Measurements from ENCODE around the gene C2orf68.

C2orf68 gene

DNA sequence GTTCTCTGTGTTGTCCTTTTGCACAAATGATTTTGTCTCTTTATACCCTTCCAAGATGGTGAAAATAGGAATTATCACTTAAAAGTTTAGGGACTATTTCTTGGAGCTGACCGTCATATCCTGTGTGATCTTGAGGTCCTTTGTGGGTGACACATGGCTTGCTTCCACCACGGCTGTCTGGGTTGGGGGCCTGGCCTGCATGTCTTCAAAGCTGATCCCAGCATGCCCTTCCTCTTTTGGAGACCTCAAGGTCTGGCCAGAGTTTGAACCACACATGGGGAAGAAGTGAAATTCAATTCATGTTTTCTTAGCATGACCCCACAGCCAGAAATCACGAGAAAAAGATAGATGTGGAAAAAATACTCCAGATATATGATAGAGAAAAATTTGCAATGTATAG is 42.1 kb upstream of the C2orf68 start:
- Histone ChIP-seq H2AFZ (ENCODE audit: low read depth, low read length, severe bottlenecking) (no peak overlapping the region), H3K9me3 (ENCODE audit: insufficient read depth, low read length) (no peaks in the 10 kb centered on the region), H3K36me3 (ENCODE audit: low read length) (peaks cover 8% of the 10 kb centered on the region), H3K9me2 (replicated peaks; ENCODE audit: insufficient read depth, low read length) (no peaks in the 10 kb centered on the region), H3K27me3 (ENCODE audit: low read length) (no peaks in the 10 kb centered on the region), H3K4me3 (ENCODE audit: insufficient read depth, low read length, poor library complexity, severe bottlenecking) (no peak overlapping the region), H4K20me1 (ENCODE audit: low read depth, low read length) (no peaks in the 10 kb centered on the region), H3F3A (ENCODE audit: insufficient read depth) (no peaks in the 10 kb centered on the region), H3K4me2 (ENCODE audit: low read depth, low read length, poor library complexity, severe bottlenecking) (no peak overlapping the region), H3K9ac (ENCODE audit: low read length) (no peak overlapping the region), H3K27ac (ENCODE audit: low read depth, low read length) (no peak overlapping the region), H3K79me2 (ENCODE audit: insufficient read depth, low read length) (no peaks in the 10 kb centered on the region)
- TF ChIP-seq, protein P1, sequence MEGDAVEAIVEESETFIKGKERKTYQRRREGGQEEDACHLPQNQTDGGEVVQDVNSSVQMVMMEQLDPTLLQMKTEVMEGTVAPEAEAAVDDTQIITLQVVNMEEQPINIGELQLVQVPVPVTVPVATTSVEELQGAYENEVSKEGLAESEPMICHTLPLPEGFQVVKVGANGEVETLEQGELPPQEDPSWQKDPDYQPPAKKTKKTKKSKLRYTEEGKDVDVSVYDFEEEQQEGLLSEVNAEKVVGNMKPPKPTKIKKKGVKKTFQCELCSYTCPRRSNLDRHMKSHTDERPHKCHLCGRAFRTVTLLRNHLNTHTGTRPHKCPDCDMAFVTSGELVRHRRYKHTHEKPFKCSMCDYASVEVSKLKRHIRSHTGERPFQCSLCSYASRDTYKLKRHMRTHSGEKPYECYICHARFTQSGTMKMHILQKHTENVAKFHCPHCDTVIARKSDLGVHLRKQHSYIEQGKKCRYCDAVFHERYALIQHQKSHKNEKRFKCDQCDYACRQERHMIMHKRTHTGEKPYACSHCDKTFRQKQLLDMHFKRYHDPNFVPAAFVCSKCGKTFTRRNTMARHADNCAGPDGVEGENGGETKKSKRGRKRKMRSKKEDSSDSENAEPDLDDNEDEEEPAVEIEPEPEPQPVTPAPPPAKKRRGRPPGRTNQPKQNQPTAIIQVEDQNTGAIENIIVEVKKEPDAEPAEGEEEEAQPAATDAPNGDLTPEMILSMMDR (IDR thresholded peaks at IDR 0.05; ENCODE audit: insufficient read depth, low read length, poor library complexity, severe bottlenecking) = no peak
- no peak for TF ChIP-seq EZH2phosphoT487 (conservative IDR thresholded peaks at IDR 0.05; ENCODE audit: low read length)

DNA sequence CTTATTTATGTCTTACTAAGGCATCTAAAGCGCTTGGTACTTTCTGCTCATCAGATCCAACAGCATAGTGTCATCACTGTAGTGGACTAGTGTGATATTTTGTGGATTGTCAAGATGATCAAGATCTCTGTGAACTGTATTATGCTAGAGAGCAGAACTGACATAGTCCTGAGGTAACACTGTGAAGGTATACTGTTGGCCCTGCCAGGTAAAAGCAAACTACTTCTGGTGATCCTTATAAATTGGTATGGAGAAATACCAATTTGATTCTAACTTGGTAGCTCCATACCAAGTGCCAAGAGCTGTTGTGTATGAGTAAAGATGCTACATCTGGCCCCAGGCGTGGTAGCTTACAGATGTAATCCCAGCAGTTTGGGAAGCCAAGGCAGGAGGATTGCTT is 40.2 kb upstream of the C2orf68 start:
- Histone ChIP-seq H2AFZ (ENCODE audit: low read depth, low read length, severe bottlenecking) (no peak overlapping the region), H4K20me1 (ENCODE audit: low read depth, low read length) (no peaks in the 10 kb centered on the region), H3K4me2 (ENCODE audit: low read depth, low read length, poor library complexity, severe bottlenecking) (no peak overlapping the region), H3K79me2 (ENCODE audit: insufficient read depth, low read length) (no peaks in the 10 kb centered on the region), H3K9me2 (replicated peaks; ENCODE audit: insufficient read depth, low read length) (no peaks in the 10 kb centered on the region), H3F3A (ENCODE audit: insufficient read depth) (no peaks in the 10 kb centered on the region), H3K9ac (ENCODE audit: low read length) (no peak overlapping the region), H3K9me3 (ENCODE audit: insufficient read depth, low read length) (no peaks in the 10 kb centered on the region), H3K27me3 (ENCODE audit: low read length) (no peaks in the 10 kb centered on the region), H3K36me3 (ENCODE audit: low read length) (peaks cover 8% of the 10 kb centered on the region), H3K27ac (ENCODE audit: low read depth, low read length) (no peak overlapping the region), H3K4me3 (ENCODE audit: insufficient read depth, low read length, poor library complexity, severe bottlenecking) (no peak overlapping the region)
- TF ChIP-seq, protein P1 (IDR thresholded peaks at IDR 0.05; ENCODE audit: insufficient read depth, low read length, poor library complexity, severe bottlenecking) = no peak
- no peak for TF ChIP-seq EZH2phosphoT487 (conservative IDR thresholded peaks at IDR 0.05; ENCODE audit: low read length)

DNA sequence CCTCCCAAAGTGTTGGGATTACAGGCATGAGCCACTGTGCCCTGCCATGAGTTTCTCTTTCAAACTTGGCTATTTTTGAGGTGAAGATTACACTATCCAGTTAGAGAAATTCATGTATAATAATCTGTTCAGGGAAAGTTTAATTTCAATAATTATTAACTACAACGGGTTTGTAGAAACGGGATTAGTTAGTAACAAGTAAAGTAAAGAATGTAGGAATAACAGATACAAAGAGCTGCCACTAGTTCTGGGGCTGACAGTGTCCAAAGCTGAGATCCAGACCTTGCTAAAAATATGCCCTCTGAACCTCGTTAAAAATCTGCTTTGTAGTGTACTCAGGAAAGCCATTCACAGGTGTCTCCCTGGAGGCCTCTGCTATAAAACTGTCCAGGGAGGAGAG is 39.2 kb upstream of the C2orf68 start:
- Histone ChIP-seq H3K27ac (ENCODE audit: low read depth, low read length) (no peak overlapping the region), H4K20me1 (ENCODE audit: low read depth, low read length) (0 out of 2 replicates have a peak, but pooled peaks cover 4% of the 10 kb centered on the region), H3K4me3 (ENCODE audit: insufficient read depth, low read length, poor library complexity, severe bottlenecking) (no peak overlapping the region), H3K9me2 (replicated peaks; ENCODE audit: insufficient read depth, low read length) (no peaks in the 10 kb centered on the region), H3K9me3 (ENCODE audit: insufficient read depth, low read length) (no peaks in the 10 kb centered on the region), H3K36me3 (ENCODE audit: low read length) (peaks cover 13% of the 10 kb centered on the region), H3F3A (ENCODE audit: insufficient read depth) (no peaks in the 10 kb centered on the region), H3K27me3 (ENCODE audit: low read length) (no peaks in the 10 kb centered on the region), H3K9ac (ENCODE audit: low read length) (no peak overlapping the region), H3K4me2 (ENCODE audit: low read depth, low read length, poor library complexity, severe bottlenecking) (no peak overlapping the region), H2AFZ (ENCODE audit: low read depth, low read length, severe bottlenecking) (no peak overlapping the region), H3K79me2 (ENCODE audit: insufficient read depth, low read length) (no peaks in the 10 kb centered on the region)
- no peak for TF ChIP-seq EZH2phosphoT487 (conservative IDR thresholded peaks at IDR 0.05; ENCODE audit: low read length)
- TF ChIP-seq, protein P1 (IDR thresholded peaks at IDR 0.05; ENCODE audit: insufficient read depth, low read length, poor library complexity, severe bottlenecking) = no peak

Data from SU-DHL-6 (cell line).